ENCODE data around the gene FPGS. TPM values are rescaled to one million over a fixed set of nuclear protein-coding genes. Genes with fewer than 3 reads are reported as not detected.
"Not testable (repeated sequence)": the region's sequence is repeated elsewhere in the genome, so short reads cannot be mapped to it uniquely, and the experiment has no call there.

FPGS gene
- polyA plus RNA-seq, 1 donor = 33.5 TPM

GRCh38 chr9:127838375-127839078 is 35.8 kb downstream of the FPGS start:
- peaks cover 3% of the 10 kb centered on the region for H3K27me3 ChIP-seq (ENCODE audit: control insufficient read depth, insufficient read depth, low read length)
- DNase-seq = no peak

DNA sequence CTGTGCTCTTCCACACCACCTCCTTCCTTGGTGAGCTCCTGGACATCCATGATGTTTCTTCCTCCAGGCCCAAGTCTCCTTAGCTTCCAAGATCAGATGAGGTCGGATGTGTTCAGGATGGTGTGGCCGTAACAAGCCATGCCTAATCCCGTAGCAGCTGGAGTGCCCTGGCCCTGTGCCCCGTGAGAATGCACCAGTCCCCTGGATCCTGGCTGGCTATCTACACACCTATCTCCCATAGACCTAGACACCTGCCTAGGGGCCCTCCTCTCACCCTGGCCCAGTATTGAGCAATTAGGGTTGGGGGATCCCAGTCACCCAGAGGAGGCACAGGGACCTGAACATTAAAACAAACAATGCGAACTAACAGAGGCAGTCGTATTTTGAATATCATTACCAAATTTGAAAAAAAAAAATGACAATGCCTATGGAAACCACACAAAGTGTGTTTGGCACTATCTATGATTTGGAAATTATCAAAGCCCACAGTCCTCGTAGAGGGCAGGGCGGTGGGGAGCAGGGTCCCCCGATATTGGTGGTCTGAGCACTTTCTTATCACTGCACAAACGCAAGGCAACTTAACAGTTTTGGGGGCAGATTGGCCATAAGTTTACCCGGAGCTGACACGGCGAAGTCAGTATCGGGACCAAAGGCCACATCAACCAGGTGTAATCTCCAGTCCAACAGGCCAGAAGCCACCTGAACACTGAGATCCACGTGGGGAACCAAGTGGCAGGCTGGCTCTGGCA is 38.6 kb downstream of the FPGS start:
- Histone ChIP-seq H3K4me3 (ENCODE audit: low read length) (no peak overlapping the region), H3K9me3 (ENCODE audit: control insufficient read depth, low read depth, low read length) (no peaks in the 10 kb centered on the region), H3K36me3 (ENCODE audit: control insufficient read depth, insufficient read depth, low read length) (peaks cover 8% of the 10 kb centered on the region), H3K27me3 (ENCODE audit: control insufficient read depth, insufficient read depth, low read length) (no peaks in the 10 kb centered on the region), H3K27ac (ENCODE audit: low read length) (no peak overlapping the region), H3K4me1 (ENCODE audit: control insufficient read depth, insufficient read depth, low read length) (no peaks in the 10 kb centered on the region)
- DNase-seq = peak in 1 of 2 donors; percentile 26
- no CpG with 5 or more reads among the region's 15 CpGs for WGBS (ENCODE audit: insufficient coverage, low lambda C conversion rate)

More at GRCh38 chr9:127838375-127839078, 35.8 kb downstream of the FPGS start:
- no peaks in the 10 kb centered on the region for H3K9me3 ChIP-seq (ENCODE audit: control insufficient read depth, low read depth, low read length)
- WGBS (ENCODE audit: insufficient coverage, low lambda C conversion rate) = no CpG with 5 or more reads among the region's 18 CpGs
- no peak overlapping the region for H3K27ac ChIP-seq (ENCODE audit: low read length)
- H3K36me3 ChIP-seq (ENCODE audit: control insufficient read depth, insufficient read depth, low read length) = peaks cover 8% of the 10 kb centered on the region
- H3K4me1 ChIP-seq (ENCODE audit: control insufficient read depth, insufficient read depth, low read length) = peaks cover 6% of the 10 kb centered on the region
- H3K4me3 ChIP-seq (ENCODE audit: low read length) = no peak overlapping the region

DNA sequence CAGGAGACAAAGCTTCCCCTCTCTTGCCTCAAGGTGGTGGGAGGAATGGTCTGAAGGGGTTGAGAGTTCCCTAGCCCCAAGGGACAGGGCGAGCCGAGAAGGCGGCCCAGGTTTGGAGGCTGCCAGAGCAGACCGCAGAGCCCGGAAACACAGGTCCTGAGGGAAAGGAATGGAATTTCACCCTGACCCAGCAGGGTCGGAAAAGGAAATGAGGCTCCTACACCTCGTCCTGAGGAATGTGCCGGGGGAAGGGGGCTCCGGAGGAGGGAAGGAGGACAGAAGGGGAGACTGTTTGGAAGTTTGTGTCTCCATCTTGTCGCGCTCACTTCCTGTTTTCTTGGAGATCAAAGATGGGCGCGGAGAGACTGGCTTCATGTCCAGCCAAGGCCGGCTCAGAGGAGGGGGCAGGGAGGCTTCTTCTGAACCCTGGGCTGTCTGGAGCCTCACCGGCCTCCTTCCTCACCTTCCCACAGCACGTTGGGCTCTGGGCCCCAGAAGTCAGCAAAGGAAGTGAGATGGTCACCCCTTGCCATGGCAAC is 42.2 kb downstream of the FPGS start:
- WGBS (ENCODE audit: insufficient coverage, low lambda C conversion rate) = no CpG with 5 or more reads among the region's 16 CpGs
- H3K27ac ChIP-seq (ENCODE audit: low read length) = peak overlapping the region; percentile 44
- no peaks in the 10 kb centered on the region for H3K4me1 ChIP-seq (ENCODE audit: control insufficient read depth, insufficient read depth, low read length)
- H3K4me3 ChIP-seq (ENCODE audit: low read length) = no peak overlapping the region
- H3K36me3 ChIP-seq (ENCODE audit: control insufficient read depth, insufficient read depth, low read length) = peaks cover 8% of the 10 kb centered on the region
- no peaks in the 10 kb centered on the region for H3K27me3 ChIP-seq (ENCODE audit: control insufficient read depth, insufficient read depth, low read length)
- no peak for DNase-seq
- H3K9me3 ChIP-seq (ENCODE audit: control insufficient read depth, low read depth, low read length) = no peaks in the 10 kb centered on the region

- not testable (repeated sequence) for H3K4me3 ChIP-seq (ENCODE audit: low read length); H3K4me1 ChIP-seq (ENCODE audit: control insufficient read depth, insufficient read depth, low read length); H3K36me3 ChIP-seq (ENCODE audit: control insufficient read depth, insufficient read depth, low read length); DNase-seq; H3K27me3 ChIP-seq (ENCODE audit: control insufficient read depth, insufficient read depth, low read length); H3K9me3 ChIP-seq (ENCODE audit: control insufficient read depth, low read depth, low read length)
- peak overlapping the region; percentile 44 for H3K27ac ChIP-seq (ENCODE audit: low read length)
- no CpG with 5 or more reads among the region's 4 CpGs for WGBS (ENCODE audit: insufficient coverage, low lambda C conversion rate)
Measured at GRCh38 chr9:127845619-127846018, 42.9 kb downstream of the FPGS start.

GRCh38 chr9:127846443-127847177 is 43.9 kb downstream of the FPGS start:
- Histone ChIP-seq H3K4me3 (ENCODE audit: low read length) (no peak overlapping the region), H3K9me3 (ENCODE audit: control insufficient read depth, low read depth, low read length) (peaks cover 5% of the 10 kb centered on the region), H3K4me1 (ENCODE audit: control insufficient read depth, insufficient read depth, low read length) (no peaks in the 10 kb centered on the region), H3K27ac (ENCODE audit: low read length) (no peak overlapping the region), H3K27me3 (ENCODE audit: control insufficient read depth, insufficient read depth, low read length) (no peaks in the 10 kb centered on the region), H3K36me3 (ENCODE audit: control insufficient read depth, insufficient read depth, low read length) (peaks cover 3% of the 10 kb centered on the region)
- DNase-seq = no peak
- no CpG with 5 or more reads among the region's 18 CpGs for WGBS (ENCODE audit: insufficient coverage, low lambda C conversion rate)

GRCh38 chr9:127847178-127847510 is 44.5 kb downstream of the FPGS start:
- no peaks in the 10 kb centered on the region for H3K27me3 ChIP-seq (ENCODE audit: control insufficient read depth, insufficient read depth, low read length)
- WGBS (ENCODE audit: insufficient coverage, low lambda C conversion rate) = no CpG with 5 or more reads among the region's 6 CpGs
- DNase-seq = no peak
- H3K27ac ChIP-seq (ENCODE audit: low read length) = no peak overlapping the region
- H3K9me3 ChIP-seq (ENCODE audit: control insufficient read depth, low read depth, low read length) = peaks cover 5% of the 10 kb centered on the region
- H3K36me3 ChIP-seq (ENCODE audit: control insufficient read depth, insufficient read depth, low read length) = peaks cover 3% of the 10 kb centered on the region
- no peak overlapping the region for H3K4me3 ChIP-seq (ENCODE audit: low read length)
- no peaks in the 10 kb centered on the region for H3K4me1 ChIP-seq (ENCODE audit: control insufficient read depth, insufficient read depth, low read length)

DNA sequence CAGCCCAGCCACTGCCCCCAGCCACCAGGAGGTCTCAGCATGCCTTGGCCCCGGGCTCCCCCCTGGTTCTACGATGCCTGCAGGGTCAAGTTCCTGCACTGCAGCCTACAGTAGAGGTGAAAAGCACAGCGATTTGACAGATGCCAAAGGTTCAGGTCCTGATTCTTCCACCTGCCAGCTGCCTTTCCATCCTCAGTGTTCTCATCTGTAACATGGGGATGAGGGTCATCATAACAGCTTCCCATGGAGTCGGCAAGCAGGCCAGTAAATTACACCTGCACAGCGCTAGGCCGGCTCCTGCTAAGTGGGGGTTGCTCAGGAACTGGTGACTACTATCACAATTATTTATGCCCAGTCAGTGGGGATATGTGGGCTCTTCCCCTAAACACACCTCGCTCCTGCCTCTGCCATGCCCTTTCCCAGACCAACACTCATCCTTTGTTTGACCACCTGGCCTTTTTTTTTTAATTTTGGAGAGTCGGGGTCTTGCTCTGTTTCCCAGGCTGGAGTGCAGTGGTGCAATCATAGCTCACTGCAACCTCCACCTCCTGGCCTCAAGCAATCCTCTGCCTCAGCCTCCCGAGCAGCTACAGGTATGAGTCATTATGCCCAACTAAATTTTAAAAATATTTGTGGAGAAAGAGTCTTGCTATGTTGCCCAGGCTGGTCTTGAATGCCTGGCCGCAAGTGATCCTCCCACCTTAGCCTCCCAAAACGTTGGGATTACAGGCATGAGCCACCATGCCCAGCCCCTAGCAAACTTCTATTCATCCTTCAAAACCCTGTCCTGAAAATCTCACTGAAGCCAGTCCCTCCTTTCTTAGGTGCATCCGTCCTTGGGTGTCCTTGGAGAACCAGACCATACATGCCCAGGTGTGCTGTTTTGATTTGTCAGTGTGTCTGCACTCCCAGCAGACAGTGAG is 45.4 kb downstream of the FPGS start:
- no peak overlapping the region for H3K4me3 ChIP-seq (ENCODE audit: low read length)

DNA sequence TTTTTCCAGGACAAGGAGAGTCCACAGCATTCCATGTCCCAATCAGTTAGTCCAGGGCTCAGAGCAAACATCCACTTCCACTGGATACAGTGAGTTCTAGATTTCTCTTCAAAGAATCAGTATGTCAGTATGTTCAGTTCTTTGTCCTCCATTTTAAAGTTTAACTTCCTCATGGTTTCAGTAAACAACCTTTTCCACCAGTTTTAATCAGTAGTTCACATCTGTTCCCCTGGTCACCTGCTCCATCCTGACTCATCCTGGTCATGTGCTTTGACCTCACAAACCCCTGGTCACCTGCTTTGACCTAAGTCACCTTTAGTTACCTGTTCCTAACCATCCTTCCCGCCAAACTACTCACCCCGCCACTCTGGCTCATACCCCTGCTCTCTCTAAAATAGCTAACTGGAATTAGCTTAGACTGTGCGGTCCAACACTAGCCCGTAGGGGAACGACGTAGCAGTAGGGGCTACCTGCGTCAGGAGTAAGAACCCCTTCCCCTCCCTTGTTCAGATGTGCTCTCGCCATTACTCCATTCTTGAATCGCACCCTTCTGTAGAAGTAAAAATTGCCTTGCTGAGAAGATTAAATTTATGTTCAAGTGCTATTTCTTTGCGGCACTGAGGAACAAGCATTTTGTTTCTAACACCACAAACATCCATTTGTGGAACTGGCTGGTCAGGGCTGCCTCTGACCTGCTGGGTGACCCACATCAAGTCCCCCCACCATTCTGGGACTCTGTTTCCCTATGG is 46.2 kb downstream of the FPGS start:
- WGBS (ENCODE audit: insufficient coverage, low lambda C conversion rate) = no CpG with 5 or more reads among the region's 10 CpGs
- no peaks in the 10 kb centered on the region for H3K27me3 ChIP-seq (ENCODE audit: control insufficient read depth, insufficient read depth, low read length)
- peaks cover 5% of the 10 kb centered on the region for H3K9me3 ChIP-seq (ENCODE audit: control insufficient read depth, low read depth, low read length)
- H3K36me3 ChIP-seq (ENCODE audit: control insufficient read depth, insufficient read depth, low read length) = no peaks in the 10 kb centered on the region
- no peak overlapping the region for H3K27ac ChIP-seq (ENCODE audit: low read length)
- DNase-seq = no peak
- no peaks in the 10 kb centered on the region for H3K4me1 ChIP-seq (ENCODE audit: control insufficient read depth, insufficient read depth, low read length)
- H3K4me3 ChIP-seq (ENCODE audit: low read length) = no peak overlapping the region

More for the DNA sequence above, 45.4 kb downstream of the FPGS start:
- no peak for DNase-seq
- no peaks in the 10 kb centered on the region for H3K4me1 ChIP-seq (ENCODE audit: control insufficient read depth, insufficient read depth, low read length)
- H3K27me3 ChIP-seq (ENCODE audit: control insufficient read depth, insufficient read depth, low read length) = no peaks in the 10 kb centered on the region
- WGBS (ENCODE audit: insufficient coverage, low lambda C conversion rate) = no CpG with 5 or more reads among the region's 12 CpGs
- H3K36me3 ChIP-seq (ENCODE audit: control insufficient read depth, insufficient read depth, low read length) = peaks cover 1% of the 10 kb centered on the region
- H3K27ac ChIP-seq (ENCODE audit: low read length) = no peak overlapping the region
- H3K9me3 ChIP-seq (ENCODE audit: control insufficient read depth, low read depth, low read length) = peaks cover 5% of the 10 kb centered on the region

GRCh38 chr9:127850286-127850830 is 47.7 kb downstream of the FPGS start:
- no CpG with 5 or more reads among the region's 17 CpGs for WGBS (ENCODE audit: insufficient coverage, low lambda C conversion rate)
- H3K27ac ChIP-seq (ENCODE audit: low read length) = no peak overlapping the region
- no peak overlapping the region for H3K4me3 ChIP-seq (ENCODE audit: low read length)
- H3K36me3 ChIP-seq (ENCODE audit: control insufficient read depth, insufficient read depth, low read length) = no peaks in the 10 kb centered on the region
- H3K4me1 ChIP-seq (ENCODE audit: control insufficient read depth, insufficient read depth, low read length) = no peaks in the 10 kb centered on the region
- peaks cover 5% of the 10 kb centered on the region for H3K9me3 ChIP-seq (ENCODE audit: control insufficient read depth, low read depth, low read length)
- no peaks in the 10 kb centered on the region for H3K27me3 ChIP-seq (ENCODE audit: control insufficient read depth, insufficient read depth, low read length)
- DNase-seq = no peak

Measured in large intestine (tissue), 3 donors.